ENCODE measurements around the gene TELO2.
A peak's percentile ranks its signal among the peaks of the same experiment; 100 is the strongest.

The TELO2 gene

DNA sequence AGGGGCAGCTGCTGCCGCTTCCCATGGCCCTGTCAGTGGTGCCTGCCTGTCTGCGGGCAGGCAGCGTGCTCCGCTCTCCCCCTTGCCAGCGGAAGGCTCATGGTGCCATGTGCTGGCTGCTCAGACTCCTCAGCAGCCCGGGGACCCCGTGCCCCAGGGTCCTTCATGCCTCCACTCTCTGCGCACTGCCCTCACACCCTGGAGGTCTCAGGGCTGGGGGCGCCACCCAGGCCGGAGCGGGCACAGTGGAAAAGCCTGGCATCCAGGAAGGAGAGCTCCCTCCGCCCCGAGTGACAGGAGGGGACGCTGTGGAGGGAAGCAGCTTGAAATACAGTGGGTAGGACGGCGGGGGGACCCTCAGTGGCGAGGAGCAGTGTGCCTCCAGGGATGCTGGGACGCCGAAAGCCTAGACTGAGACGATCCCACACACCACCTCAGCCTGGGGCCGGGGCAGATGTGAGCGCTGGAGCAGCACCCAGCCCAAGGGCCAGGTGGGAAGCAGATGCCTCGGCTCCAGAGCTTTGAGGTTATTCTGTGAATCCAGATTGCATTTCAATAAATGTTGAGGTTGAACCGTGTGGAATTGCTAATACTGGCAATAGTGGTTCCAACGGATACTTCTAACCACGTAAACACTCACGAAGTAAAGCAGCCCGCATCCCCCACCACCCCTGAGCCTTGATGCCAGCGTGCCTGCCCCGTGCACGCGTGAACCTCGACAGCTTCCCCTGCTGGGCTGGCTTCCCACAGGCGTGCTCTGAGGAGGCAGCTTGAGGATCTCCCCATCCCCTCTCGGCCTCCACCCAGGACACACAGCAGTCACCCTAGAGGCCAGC, 46.8 kb downstream of the TELO2 start:
- no peak for DNase-seq

DNA sequence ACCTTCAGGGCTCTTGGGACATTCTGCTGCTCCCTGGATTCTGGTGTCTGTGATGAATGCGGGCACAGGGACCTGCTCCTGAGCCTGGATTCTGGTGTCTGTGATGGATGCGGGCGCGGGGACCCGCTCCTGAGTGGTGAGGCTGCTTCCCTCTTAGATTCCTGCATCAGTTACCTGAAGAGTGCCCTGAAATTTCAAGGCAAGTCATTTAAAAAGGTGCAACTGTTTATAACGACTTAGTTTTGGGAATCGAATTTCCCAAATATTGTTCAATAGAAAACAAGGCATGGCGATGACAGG, 47.3 kb downstream of the TELO2 start:
- no peak for DNase-seq

DNA sequence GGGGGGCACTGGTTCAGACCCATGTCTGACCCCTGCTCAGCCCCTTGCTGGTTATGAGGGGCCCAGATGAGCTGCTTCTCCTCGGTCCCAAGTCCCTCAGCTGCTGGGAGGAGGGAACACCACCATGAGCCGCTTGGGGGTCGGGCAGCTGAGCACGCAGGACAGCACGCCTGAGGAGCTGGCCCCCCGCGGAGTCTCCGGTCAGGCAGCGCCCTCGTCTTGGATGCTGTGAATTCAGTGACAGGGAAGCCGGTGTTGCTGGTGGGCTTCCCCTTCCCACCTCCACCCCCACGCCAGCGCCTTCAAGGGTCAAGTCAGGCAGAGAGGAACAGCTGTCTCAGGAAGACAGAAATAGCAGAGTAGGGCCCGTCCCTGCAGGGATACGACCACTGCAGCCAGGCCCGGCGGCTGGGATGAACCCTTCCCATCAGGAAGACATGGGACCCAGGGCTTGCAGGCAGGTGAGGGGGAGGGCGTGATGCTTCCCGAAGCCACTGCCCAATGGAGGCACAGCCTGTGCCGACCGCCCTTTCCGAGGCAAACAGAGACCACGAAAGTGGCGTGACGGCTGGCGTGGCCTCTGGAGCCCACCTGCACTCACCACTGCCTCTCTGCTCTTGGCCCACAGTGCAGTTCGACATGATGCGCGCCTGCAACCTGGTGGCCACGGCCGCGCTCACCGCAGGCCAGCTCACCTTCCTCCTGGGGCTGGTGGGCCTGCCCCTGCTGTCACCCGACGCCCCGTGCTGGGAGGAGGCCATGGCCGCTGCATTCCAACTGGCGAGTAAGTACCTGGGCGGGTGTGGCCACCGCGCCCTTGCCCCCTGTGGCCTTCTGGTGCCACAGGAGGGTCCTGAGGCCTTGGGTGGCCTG, 48.4 kb downstream of the TELO2 start:
- DNase-seq = no peak

DNA sequence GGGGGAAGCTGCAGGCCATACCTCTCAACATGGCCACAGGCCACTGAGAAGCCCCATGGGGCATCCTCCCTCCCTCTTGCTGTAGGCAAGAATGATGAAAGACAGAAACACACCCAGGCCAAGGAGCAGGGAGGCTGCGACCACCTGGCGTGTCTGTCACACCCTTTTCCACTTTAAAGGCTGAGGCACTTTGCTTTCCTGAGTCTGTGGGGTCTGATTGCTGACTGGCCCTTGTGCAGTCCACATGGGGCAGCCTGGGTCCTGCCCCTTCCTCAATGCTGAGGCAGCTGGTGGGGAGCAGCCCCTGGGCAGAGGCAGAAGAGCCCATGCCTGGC, 49.0 kb downstream of the TELO2 start:
- no peak for DNase-seq

DNA sequence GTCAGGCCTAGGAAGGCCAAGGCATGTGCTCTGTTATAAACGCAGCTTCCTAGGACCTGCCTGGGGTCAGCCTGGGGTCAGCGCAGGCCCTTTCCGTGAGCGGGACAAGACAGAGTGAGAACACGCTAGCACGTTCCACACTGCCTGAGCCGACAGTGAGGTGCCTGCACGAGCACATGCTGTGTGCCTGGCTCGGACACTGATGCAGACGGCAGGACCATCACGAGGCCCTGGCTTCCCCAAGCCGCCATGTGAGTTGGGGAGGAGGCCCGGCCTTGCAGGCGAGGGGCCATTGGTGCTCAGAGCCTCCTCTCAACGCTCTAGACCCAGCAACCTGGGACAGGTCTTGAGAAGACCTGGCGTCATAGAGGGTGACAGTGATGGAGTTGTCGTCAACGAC, 49.4 kb downstream of the TELO2 start:
- no peak for DNase-seq

DNA sequence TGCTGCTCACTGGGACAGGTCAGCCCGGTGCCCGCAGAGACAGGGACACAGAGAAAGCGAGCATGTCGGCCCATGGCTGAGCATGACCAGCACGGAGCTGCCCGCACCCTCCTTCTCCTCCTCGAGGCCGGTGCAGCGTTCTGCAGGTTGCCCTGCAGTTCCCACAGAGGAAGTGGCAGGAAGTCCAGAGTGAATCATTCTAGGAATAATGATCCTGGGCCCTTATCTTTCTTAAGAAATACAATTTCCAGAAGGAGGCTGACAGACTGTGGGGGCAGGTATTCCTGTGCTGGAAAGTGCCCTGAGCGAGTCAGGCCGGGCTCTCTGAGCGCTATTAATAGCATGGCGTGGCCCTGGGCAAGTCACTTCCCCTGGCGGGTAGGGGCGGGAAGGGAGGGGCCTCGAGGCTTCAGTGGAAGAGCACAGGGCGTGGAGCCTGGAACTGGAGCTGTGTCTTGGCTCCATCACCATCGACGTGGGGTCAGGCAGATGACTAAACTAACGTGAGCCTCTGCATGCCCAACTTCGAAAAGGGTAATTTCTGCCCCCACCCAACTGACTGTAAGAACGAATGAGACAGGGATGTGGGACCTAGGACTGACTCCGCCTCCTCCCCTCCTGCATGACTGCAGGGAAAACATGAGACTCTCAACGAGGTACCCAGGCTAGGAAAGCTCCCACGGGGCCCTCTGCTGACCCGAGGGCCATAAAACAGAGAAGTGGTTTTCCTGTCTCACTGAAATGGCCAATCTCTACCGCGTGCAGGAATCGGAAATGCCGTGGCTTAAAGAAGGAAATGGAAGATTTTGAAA, 50.1 kb downstream of the TELO2 start:
- peak; percentile 35 for DNase-seq

DNA sequence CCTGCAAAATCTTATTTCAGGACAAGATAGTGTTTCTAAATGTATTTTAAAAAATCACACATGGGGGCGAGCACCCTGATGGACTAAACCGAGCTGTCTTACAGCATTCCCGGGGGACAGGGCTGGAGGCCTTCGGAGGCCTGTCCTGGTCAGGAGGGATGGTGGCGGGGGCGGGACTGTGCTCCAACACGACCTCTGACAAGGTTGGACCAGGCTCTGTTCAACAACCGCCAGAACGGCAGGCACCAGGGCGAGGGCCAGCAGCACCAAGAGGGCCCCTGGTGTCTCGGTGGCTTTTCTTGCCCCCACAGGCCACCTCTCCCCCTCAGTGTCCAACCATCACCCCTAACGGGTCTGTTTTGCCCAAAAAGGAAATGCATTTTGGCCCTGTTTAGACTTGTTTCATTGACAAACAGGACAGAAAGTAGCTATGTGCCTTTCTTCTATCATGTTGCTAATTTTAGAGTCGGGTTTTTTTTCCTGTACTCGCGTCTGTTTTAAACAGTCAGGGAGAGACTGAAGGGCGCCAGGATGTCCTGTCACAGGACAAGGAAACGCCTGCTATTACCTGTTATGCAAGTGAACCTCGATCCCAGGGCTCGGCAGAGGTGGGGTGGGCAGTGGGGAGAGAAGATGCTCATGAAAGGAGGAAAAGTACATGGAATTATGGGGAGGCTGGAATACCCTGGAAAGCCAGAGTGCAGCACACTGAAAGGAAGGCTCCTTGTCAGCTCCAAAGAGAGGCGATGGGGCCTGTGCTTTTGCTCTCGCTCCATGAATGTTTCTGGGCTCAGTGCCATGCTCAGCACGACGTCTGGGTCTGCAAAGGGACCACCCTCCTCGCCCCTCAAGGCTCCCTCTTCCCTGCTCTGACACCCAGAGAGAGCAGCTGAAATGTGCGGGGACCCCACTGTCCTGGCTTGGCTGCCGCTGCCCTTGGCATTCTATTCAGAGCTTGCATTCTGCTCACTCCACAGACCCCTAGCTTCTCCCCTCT, 52.2 kb downstream of the TELO2 start:
- DNase-seq = no peak

DNA sequence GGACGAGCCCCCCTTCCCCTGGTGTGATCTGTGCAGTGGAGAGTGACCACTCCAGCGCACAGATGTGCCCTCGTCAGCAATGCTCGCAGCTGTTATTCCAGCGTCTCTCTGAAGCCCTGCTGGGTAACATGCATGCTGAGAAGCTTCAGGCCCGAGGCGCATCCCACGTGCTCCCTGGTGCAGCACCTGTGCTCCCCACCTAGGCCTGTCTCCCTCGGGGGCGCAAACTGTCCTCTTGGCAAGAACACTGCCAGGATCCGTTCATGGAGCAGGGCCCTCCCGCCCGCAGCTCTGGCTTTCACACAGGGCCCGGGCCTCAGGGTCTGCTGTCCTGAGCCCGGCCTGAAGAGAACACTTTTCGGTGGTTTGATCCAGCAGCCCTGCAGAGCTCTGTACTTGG, 53.3 kb downstream of the TELO2 start:
- DNase-seq = no peak

DNA sequence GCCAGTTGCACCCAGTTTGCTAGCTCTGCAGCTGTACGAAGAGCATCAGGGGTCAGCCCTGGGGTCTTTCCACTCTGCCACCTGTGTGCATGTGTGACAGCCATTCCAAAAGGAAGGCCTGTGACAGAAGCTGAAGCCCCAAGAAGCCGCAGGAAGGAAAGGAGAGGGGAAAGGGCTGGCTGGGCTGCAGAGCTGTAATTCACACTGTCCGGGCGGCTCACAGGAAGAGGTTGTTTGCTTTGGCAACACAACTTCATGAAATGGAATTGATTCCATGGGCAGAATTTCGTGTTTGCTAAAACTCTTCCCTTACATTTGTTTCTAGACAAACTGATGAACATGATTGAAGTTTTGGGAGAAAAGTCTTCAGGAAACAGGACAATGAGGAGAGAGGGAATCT, 55.1 kb downstream of the TELO2 start:
- DNase-seq = no peak

DNA sequence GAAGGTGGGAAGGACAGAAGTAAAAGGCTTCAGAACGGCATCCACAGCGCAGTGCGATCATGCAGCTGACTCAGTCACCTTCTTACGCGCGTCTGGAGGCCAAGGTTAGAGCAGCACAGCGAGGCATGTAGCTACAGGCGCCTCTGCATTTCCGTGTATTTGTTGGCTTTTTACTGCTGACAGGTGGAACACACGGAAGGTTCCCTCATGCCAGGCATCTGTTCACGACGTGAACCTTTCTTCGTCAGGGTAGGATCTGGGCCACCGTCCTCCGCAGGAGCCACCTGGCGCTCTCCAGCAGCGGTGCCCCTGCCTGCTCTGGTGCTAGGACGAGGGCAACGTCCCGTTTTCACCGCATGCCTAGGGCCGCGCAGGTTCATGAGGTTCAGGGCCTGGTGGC, 55.6 kb downstream of the TELO2 start:
- no peak for DNase-seq

DNA sequence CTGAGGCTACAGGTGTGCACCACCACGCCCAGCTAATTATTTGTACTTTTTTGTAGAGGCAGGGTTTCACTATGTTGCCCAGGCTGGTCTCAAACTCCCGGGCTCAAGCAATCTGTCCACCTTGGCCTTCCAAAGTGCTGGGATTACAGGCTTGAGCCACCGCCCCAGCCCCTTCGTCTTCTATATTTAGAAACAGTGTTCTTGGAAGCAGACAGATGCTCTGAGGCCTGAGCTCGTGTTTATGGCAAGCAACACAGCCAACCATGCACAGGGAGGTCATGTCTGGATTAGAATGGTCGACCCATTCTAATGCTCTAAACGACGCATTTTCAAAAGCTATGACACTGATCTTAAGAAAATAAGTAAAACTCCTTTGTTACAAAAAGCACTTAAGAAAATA, 56.9 kb downstream of the TELO2 start:
- no peak for DNase-seq

DNA sequence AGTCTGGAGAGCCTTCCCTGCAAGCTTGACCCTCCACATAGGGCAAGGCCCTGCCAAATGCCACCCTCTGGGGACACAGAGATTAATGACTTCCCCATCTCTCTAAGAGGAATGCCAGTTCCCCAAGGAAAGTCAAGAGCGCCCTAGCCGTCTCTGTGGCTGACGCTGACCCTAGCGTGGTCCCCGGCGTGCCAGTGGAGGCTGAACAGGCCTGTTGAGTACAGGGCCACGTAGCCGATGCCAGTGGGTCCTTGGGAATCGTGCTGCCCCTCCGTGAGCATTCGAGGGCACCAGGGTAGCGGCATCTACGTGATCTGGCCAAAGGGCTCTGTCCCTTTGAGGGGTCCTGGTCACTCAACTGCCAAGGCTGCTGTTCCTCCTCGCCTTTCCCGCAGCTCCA, 57.5 kb downstream of the TELO2 start:
- no peak for DNase-seq

DNA sequence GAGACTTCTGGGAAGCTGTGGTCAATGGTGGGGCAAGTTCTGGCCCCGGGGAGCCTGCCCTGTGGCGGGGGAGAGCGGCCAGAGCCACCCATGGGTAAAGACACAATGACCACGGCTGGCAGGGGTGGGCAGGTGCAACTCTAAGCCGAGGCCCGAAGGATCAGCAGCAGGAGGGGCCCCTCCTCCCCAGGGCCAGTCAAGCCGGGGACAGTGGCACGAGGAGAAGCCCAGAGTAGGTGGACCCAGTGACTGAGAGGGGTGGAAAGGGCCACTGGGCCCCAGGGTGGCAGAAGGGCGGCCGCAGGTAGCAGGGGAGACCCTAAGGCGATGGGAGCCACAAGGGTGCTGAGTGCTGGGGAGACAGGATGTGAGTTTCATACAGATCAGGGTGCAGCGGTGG, 58.0 kb downstream of the TELO2 start:
- DNase-seq = no peak

DNA sequence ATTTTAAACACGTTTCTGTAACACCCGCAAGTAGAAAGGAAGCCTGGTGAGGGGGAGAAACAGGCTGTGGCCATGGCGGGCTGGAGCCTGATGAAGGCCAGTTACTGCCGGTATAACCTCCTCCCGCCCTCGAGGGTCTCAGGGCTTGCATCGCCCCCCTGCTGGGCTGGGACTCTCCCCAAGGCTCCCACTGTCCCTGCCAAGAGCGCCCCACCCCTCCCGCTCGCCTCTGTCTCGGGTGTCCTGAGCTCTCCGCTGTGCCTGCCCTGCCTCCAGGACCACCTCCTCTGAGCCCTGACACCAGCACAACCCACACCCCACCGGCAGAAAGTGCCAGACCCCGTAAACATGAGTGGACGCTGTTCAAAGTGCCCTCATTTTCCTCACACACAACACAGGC, 59.0 kb downstream of the TELO2 start:
- DNase-seq = no peak

DNA sequence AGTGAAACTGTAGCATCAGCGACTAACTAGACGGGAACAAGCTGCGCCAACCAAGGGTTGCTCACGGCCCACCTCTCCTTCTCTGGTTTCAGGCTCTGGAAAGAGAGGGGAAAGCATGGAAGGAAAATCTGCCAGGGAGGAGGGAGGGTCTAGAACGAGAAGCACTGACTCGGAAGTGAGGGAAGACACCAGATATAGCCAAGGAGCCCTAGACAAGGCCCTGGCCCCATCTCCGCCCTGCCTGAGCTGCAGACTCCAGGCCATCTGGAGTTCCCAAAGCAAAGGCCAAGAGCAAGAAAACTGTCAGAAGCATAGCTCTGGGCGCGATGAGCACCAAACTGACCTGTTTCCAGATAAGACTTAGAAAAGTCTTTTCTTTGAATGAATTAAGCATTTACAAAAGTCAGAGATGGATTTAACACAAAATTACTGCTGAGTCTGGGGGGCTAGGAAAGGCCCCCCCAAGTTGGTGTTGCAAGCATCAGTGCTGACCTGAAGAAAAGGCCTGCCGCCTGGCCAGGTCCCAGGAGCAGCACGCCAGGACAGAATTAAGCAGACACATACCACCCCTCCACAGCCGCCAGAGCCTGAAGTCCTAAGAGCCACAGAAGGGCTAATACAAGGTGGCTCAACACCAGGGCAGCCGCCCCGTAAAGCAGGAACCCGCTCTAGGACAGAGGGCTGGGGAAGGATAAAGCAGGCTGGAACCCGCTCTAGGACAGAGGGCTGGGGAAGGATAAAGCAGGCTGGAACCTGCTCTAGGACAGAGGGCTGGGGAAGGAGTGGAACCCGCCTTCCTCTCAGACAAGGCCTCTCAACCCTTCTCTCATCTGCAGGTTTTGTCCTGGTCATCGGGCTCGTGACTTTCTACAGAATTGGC, 61.0 kb downstream of the TELO2 start:
- no peak for DNase-seq

DNA sequence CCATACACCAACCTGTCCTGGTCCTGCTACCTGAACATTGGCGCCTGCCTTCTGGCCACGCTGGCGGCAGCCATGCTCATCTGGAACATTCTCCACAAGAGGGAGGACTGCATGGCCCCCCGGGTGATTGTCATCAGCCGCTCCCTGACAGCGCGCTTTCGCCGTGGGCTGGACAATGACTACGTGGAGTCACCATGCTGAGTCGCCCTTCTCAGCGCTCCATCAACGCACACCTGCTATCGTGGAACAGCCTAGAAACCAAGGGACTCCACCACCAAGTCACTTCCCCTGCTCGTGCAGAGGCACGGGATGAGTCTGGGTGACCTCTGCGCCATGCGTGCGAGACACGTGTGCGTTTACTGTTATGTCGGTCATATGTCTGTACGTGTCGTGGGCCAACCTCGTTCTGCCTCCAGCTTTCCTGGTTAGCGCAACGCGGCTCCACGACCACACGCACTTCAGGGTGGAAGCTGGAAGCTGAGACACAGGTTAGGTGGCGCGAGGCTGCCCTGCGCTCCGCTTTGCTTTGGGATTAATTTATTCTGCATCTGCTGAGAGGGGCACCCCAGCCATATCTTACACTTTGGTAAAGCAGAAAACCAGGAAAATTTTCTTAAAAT, 61.8 kb downstream of the TELO2 start:
- DNase-seq = no peak

DNA sequence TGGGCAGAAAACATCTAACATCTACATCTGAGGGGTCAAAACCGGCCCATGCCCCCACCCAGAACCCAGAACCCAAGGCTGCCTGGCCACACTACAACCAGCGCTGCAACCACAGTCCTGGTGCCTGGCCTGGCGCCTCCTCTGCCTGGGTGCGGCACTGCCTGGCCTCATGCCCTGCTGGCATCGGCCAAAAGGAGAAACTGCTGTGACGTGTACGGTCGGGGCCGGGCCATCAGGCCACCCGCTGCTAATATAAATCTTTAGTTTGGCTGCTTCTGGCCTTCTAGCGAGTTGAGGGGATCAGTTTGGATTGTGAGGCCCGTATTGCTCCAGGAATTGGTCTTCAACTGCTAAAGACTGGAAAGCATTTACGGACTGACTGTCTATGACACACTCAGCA, 63.1 kb downstream of the TELO2 start:
- no peak for DNase-seq

DNA sequence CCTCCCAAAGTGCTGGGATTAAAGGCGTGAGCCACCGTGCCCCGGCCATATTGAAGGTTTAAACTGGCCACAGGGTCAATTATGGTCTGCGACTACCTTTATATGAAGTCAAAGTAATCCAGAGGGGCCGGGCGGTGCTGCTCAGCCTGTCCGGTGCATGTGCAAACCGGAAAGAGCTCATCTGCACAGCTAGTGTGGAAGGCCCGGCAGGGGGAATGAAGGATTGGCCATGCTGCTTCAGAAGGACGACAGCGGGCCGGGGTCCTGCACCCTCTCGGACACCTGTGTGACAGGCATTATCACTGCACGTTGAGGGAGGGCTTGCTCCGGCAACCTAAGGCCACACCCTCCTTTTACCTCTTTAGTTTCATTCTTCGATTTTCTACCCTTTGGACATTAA, 63.9 kb downstream of the TELO2 start:
- no peak for DNase-seq

DNA sequence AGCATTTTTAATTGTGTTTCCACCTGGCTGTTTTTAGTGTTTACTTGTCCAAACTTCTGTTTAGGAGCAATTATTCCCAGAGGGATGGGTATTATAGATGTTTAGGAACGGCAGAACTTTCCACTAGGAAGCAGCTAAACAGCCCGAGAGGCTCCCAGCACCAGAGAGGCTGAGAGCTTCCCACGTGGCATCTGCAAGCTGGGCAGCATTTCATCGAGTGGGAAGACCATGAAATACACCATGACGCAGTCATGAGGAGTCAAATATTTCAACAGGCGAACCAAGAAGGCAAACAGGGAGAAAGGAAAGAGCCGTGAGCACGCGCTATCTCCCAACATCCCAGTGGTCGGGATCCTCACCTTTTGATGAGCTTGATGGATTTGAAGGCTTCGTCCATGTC, 64.4 kb downstream of the TELO2 start:
- no peak for DNase-seq

DNA sequence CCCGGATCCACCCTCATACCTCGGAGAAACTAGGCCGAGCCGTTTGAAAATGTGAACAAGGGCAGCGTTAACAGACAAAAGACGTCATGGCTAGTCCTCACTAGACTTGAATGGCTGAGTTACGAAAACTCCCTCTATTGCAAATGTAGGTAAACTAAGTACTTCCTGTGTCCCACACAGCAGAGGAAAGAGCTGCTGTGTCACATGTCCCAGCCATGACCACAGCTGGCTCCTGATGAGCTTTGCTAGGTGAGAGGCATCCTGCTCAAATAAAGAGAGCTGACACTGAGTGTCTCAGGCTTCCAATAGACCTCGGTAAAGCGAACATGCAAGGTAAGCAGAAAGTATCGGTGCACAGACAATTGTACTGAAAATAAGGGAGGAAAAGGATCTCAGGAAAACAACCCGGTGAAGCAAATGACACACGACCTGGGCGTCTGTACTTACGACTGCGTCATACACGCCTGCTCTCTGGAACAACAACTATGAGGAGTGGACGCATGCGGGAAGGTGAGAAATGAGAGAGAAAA, 66.4 kb downstream of the TELO2 start:
- peak; percentile 37 for DNase-seq
